Amygdala (tissue), 56 donors: ENCODE measurements around the gene PRKRIP1.
"Not testable (repeated sequence)": the region's sequence is repeated elsewhere in the genome, so short reads cannot be mapped to it uniquely, and the experiment has no call there.

Source experiments
- DNase-seq, 56 donors: peaks; one replicate each; lab custom pipeline; 2025; lab: John Stamatoyannopoulos, UW

PRKRIP1 gene

GRCh38 chr7:102454468-102454867 is 58.3 kb downstream of the PRKRIP1 start:
- DNase-seq: no peak

GRCh38 chr7:102454932-102455331 is 58.8 kb downstream of the PRKRIP1 start:
- DNase-seq: not testable (repeated sequence)

DNA sequence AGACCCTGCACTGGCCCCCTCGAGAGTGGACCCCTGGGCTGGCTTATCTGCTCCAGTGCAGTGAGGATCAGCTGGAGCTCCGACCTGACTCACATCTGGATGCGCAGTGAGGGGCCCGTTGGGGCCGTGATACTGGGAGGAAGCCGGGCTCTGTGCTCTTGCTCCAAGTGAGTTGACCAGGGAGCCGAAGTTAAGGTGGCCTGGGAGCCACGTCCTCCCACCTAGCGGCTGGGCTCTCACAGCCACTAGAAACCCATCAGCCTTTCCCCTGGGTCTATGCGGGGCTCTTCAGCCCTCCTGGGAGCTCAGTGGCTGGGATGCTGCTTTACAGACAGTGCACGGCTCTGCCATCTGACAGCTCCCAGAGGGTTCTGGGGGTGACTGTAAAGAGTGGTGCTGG is 59.4 kb downstream of the PRKRIP1 start:
- no peak for DNase-seq

GRCh38 chr7:102456327-102456726 is 60.2 kb downstream of the PRKRIP1 start:
- no peak for DNase-seq

DNA sequence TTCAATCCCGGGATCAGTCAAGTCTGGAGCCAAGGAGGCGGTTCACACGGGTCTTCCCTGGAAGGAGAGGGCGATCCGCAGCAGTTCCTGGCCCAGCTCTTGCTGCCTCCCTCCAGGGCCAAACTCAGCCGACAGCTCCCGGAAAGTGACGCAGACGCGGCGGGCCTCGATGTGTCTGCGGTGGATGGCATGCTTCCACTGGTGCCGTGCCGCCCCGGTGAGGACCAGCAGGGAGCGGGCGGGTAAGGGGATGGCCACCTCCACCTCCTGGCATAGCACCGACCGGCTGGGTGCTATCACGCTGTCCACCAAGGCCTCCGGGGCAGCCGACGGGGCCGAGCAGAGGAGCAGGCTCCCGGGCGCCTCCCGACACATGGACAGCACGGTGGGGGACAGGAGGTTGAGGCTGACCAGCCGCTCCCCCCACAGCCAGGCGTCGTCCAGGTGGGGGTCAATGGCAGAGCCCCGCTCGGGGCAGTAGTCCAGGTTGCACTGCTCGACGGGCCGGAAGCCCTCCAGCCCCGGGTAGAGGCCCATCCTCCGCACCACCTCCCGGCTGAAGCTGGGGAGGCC is 61.3 kb downstream of the PRKRIP1 start:
- DNase-seq: no peak

GRCh38 chr7:102459221-102459844 is 63.2 kb downstream of the PRKRIP1 start:
- DNase-seq: no peak

DNA sequence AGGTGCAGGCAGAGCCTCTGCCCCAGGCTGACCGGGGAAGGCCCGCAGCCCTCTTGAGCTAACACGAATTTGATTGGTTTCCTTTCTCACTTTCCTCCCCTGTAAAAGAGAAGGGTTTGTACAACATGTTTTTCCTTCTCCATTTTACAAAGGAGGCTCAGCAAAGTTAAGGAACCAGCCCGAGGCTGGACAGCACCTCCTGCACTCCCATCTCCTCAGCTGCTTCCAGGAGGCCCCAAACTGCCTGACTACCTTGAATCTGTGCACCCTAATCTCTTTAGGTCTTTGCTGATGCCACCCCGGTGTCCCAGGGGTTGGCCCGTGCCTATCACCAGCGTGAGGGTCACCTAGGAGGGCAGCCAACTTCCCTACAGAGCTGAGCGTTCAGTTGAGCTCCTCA is 64.3 kb downstream of the PRKRIP1 start:
- no peak for DNase-seq

- peak in 2 of 56 donors; percentile 17 to 37 for DNase-seq
Measured at GRCh38 chr7:102463841-102464576, 67.8 kb downstream of the PRKRIP1 start.

DNA sequence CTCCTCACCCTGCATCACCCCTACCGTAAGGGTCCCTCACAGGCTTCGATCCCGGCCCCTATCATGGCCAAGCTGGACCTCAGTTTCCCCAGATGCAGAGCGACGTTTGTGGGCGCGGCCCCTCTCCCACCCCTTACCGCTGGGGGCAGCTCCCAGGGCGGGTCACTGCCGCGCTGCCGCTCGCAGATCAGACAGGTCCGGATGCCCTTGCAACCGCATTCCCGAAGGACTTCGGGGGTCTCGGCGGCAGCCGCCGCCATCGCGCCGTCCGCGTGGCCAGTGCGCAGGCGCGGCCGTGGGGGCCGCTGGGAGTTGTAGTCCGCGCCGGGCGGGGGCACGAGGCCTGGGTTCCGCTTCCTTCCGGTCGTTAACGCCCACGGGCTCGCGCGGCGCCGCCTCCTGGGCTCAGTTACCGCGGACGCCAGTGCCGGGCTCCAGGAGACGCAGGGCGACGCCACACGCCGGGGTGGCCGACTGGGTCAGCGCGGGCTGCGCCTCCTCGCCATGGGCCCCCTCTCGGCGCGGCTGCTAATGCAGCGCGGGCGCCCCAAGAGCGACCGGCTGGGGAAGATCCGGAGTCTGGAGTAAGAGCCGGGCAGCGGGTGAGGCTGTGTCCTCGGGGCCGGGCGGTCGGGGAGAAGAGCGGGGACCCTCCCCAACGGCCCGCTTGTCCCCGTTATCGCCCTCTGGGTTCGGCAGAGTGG is 68.6 kb downstream of the PRKRIP1 start, which contains the start of the genes ALKBH4 and LRWD1:
TSS of gene ALKBH4 (minus strand) at position 287 of the 704 bp plus-strand sequence. CDS start at position 260, 27 bp downstream.
TSS of gene LRWD1 (plus strand) at position 408 of the 704 bp plus-strand sequence. CDS start at position 505, 97 bp downstream.
- DNase-seq: peak; percentile 14 to 92 (median 84)

- DNase-seq: no peak
Measured at GRCh38 chr7:102466097-102466496, 69.9 kb downstream of the PRKRIP1 start.

DNA sequence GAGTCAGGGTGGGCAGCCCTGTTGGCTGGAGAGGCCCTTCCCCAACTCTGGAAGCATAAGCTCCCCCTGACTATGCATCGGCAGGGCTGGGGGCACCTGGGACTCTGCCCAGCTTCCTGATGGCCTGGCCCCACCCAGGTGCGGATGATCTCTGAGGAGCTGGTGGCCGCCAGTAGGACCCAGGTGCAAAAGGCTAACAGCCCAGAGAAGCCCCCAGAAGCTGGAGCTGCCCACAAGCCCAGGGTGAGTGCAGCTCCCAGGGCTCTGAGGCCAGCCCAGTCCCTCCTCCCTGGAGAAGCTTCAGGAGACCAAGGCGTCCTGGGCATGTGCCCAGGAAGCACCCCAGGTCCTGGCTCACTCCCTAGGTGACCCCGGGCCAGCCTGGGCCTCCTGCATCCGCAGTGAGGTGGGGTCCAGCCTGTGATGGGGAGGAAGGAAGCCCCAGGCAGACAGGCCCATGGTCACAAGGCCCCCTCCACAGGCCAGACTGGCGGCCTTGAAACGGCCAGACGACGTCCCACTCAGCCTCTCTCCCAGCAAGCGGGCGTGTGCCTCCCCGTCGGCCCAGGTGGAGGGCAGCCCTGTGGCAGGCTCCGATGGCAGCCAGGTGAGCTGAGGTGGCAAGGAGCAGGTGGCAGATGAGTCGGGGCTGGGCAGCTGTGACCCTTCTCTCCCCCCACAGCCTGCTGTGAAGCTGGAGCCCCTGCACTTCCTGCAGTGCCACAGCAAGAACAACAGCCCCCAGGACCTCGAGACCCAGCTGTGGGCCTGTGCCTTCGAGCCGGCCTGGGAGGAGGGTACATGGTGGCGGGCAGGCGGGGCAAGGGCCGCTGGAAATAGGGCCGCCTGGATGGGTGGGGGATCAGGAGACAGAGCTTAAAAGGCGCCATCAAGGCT is 71.7 kb downstream of the PRKRIP1 start:
- no peak for DNase-seq

DNA sequence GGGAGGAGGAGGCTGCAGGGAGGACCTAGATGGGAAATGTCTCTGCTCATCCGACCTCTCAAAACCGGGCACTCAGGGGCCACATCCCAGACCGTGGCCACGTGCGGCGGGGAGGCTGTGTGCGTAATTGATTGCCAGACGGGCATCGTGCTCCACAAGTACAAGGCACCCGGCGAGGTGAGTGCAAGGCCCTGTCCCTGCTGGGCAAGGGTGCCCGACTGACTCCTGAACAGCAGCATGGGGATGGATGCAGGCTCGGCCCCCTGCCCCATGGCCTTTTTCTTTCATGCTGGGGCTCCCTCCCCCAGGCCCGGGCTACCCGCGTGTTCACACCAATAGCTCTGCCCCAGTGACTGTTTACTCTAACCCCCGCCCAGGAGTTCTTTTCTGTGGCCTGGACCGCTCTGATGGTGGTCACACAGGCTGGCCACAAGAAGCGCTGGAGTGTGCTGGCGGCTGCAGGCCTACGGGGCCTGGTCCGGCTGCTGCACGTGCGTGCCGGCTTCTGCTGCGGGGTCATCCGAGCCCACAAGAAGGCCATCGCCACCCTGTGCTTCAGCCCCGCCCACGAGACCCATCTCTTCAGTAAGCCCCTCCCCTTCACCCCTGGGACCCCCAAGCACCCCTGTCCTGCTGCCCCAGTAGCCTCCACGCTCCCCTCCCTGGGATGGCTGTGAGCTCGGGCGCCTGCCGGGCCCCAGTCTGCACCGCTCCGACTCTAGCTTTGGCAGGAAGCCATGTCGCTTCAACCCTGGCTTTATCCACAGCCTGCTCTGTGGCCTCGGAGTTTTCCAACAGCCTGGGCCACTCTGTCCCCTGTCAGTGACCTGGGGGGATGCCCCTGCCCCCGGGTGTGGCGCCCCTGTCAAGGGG is 72.6 kb downstream of the PRKRIP1 start:
- DNase-seq: peak in 1 of 56 donors; percentile 18

DNA sequence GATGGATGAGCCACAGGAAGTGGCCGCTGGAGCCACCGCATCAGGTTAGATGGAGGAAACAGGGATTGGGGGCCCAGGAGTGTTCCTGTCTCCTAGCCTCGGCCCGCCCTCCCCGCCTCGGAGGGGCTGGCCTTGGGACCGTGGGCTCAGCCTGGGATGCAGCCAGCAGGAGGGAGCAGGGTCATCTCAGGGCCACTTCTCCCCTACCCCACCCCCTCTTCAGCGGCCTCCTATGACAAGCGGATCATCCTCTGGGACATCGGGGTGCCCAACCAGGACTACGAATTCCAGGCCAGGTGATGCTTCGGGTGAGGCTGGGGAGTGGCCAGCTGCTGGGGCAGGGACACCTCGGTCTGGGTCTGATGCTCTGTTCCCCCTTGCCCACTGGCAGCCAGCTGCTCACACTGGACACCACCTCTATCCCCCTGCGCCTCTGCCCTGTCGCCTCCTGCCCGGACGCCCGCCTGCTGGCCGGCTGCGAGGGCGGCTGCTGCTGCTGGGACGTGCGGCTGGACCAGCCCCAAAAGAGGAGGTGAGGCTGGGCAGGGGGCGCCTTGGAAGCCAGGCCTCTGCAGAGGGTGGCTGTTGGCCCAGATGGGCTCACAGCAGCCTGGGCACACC is 73.3 kb downstream of the PRKRIP1 start:
- DNase-seq: no peak

DNA sequence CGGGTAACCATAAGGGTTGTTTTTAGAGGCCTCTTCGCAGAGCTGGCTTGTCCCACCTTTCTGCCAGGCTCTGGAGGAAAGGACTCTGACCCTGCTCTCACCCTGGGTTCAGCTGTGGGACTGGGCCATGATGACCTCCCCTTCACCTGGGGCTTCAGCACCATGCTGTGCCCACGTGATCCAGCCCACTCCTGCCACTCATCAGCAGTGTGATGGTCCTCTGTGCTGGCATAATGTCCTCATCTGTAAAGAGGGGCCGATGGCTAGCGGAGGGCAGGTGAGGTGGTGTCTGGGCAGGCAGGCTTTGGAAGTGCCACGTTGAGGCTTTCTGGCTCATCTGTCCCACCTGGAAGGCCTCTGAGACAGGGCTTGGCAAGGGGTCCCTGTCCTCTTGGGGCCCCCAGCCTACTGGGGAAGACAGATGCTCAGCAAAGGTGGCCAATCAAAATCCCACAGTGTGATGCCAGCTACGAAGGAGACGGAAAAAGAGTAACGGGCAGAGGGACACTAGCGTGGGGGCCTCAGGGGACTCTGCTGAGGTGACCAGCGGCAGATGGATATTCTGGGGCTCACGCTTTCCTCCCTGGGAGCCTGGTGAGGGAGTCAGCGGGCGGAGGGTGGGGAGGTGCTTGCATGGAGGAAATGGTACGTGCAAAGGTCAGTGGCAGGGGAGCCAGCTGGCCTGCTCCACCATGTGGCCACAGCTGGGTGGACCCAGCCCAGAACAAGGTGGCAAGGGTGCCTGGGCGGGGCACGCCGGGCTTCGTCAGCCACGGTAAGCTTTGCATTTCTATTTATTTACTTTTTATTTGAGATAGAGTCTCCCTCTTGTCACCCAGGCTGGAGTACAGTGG is 74.0 kb downstream of the PRKRIP1 start:
- no peak for DNase-seq

- DNase-seq: no peak
Measured at GRCh38 chr7:102471791-102472125, 75.6 kb downstream of the PRKRIP1 start.

DNA sequence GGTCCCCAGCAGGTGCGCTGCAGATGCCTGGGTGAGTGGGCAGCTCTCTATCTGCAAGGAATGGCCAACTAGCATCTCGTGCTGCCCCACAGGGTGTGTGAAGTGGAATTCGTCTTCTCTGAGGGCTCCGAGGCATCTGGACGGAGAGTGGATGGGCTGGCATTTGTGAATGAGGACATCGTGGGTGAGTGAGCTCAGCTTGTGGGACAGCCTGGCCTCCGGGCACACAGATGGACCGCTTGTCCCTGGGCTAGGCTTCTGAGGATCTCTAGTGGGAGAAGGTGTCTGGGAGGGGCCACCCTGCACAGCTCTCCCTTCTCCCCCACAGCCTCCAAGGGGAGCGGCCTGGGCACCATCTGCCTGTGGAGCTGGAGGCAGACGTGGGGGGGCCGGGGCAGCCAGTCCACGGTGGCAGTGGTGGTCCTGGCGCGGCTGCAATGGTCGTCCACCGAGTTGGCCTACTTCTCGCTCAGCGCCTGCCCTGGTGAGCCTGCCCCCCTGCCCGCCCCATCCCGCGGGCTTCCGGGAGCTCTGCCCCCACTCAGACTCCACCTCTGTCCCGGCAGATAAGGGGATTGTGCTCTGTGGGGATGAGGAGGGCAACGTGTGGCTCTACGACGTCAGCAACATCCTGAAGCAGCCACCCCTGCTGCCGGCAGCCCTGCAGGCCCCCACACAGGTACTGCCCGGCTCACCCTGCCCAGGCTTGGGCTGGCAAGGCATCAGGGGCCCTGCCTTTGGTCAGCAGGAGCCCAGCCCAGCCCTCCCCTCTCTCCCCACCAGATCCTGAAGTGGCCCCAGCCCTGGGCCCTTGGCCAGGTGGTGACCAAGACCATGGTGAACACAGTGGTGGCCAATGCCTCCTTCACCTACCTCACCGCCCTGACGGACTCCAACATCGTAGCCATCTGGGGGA is 76.2 kb downstream of the PRKRIP1 start:
- no peak for DNase-seq
